Urothelium cell line (cell line): ENCODE measurements around the gene PPP2R1A.
"Not testable (repeated sequence)": the region's sequence is repeated elsewhere in the genome, so short reads cannot be mapped to it uniquely, and the experiment has no call there.

Source experiments
- DNase-seq: peaks from one replicate; pipeline ENCODE4 v3.0.0; 2011; ENCODE audit warnings: low spot score, mixed read lengths
- FAIRE-seq: peaks from 2 replicates; lab custom pipeline; 2011; peaks lifted over from hg19 to GRCh38; lab: Jason Lieb, UNC

PPP2R1A gene

GRCh38 chr19:52200044-52200443, 10.2 kb downstream of the PPP2R1A start:
- FAIRE-seq (no peak), DNase-seq (no peak)

GRCh38 chr19:52200755-52201391, 11.0 kb downstream of the PPP2R1A start:
- not testable (repeated sequence) for DNase-seq, FAIRE-seq

DNA sequence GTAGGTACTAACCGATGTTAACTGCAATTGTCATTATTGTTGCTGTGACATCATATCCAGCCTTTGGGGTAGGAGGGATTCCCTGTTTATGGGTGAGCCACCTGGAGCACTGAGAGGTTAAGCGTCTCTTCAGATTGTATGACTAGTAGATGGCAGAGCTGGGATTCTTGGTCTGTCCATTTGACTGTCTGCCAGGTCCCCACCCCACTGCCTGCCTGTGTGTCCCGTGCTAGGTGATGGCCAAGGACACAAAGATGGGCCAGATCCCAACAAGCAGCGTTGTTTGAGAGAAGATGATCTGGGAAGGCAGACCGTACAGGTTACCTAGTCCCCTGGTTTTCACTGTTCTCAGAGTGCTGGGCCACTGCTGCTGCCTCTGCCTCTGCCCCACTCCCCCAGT, 16.6 kb downstream of the PPP2R1A start:
- FAIRE-seq (no peak), DNase-seq (no peak)

DNA sequence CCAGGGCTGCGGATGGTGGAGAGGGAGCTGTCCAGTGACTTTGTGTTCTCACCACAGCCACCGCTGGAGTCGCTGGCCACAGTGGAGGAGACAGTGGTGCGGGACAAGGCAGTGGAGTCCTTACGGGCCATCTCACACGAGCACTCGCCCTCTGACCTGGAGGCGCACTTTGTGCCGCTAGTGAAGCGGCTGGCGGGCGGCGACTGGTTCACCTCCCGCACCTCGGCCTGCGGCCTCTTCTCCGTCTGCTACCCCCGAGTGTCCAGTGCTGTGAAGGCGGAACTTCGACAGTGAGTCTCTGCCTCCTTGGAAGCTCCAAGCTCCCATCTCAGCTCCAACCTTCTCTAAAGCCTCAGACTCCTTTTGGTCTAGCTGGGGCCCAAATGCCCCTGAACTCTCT, 21.4 kb downstream of the PPP2R1A start:
- FAIRE-seq (no peak), DNase-seq (no peak)

DNA sequence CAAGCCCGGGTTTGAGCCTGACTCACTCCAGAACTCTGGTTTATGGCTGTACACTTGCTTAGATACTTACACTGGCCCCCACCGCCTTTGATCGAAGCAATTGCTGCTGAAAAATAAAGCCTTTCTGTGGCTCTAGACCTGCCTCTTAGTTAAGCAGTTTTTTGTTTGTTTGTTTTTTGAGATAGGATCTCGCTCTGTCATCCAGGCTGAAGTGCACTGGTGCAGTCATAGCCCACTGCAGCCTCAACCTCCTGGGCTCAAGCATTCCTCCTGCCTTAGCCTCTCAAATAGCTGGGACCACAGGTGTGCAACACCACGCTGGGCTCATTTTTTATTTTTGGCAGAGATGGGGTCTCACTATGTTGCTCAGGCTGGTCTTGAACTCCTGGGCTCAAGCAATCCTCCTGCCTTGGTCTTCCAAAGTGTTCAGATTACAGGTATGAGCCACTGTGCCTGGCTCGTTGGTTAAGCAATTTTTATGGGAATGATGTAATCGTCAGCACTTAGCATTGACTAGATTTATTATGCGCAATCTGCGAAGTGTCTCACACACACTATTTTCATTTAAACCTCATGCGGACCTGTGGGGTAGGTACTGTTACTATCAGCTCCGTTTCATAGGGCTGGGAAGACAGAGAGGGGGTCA, 22.2 kb downstream of the PPP2R1A start:
- FAIRE-seq (no peak), DNase-seq (no peak)

GRCh38 chr19:52212572-52213255, 22.9 kb downstream of the PPP2R1A start:
- no peak for DNase-seq
- no peak for FAIRE-seq

- no peak for FAIRE-seq
- no peak for DNase-seq
Observed at GRCh38 chr19:52214241-52214640, 24.4 kb downstream of the PPP2R1A start.

GRCh38 chr19:52216401-52216800, 26.5 kb downstream of the PPP2R1A start:
- no peak for FAIRE-seq

DNA sequence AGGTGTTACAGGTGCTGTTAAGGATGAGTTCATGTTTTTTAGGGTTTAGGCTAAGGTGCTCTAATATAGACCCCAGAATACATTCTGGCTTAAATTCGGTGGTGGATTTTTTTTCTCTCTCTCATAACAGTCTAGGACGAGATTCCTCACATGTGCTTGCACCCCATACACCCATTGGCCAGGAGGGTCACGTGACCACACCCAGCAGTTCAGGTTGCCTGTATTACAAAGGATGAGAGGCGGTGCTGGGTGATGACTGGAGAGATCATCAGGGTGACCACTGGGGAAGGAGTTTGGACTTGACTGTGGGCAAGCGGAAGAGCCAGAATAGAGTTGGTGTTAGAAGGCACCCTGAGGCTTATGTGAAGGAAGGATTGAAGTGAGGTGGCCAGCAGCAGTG, 27.7 kb downstream of the PPP2R1A start:
- DNase-seq = no peak
- no peak for FAIRE-seq

More at GRCh38 chr19:52216401-52216800, 26.5 kb downstream of the PPP2R1A start:
- no peak for DNase-seq

DNA sequence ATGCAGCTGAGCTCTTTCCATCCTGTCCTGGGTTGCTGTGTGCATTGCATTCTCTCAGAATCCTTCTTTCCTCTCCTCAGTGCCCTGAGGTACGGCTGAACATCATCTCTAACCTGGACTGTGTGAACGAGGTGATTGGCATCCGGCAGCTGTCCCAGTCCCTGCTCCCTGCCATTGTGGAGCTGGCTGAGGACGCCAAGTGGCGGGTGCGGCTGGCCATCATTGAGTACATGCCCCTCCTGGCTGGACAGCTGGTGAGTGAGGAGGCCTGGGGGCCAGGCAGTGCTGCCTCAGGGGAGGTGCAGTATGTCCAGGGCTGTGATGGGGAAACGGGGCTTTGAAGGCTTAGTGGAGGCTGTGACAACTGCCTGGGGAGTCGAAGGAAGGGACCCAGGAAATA, 29.8 kb downstream of the PPP2R1A start:
- FAIRE-seq = no peak
- DNase-seq = no peak

- FAIRE-seq (no peak), DNase-seq (no peak)
Observed at GRCh38 chr19:52221031-52221430, 31.2 kb downstream of the PPP2R1A start.

- no peak for FAIRE-seq
- no peak for DNase-seq
Observed at GRCh38 chr19:52221831-52222375, 32.1 kb downstream of the PPP2R1A start.

DNA sequence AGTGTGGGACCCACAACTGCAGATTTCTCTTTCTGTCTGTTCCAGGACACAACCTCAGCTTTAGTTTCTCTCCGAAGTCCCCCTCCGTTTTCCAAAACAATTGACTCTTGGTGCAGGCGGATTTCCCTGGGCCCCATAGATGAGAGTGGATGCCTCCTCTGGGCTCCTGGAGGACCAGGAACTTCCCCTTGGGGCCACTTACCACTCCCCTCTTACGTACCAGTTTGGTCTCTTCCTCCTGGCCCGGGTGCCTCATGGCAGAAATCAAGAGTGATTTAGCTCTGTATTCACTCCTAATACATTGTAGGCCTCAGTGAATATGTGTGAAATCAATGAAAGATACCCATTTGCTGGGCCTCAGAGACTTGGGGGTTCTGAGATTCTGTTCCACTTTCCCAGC, 34.4 kb downstream of the PPP2R1A start:
- FAIRE-seq (no peak), DNase-seq (no peak)

GRCh38 chr19:52226652-52227051, 36.8 kb downstream of the PPP2R1A start:
- FAIRE-seq (no peak), DNase-seq (no peak)

DNA sequence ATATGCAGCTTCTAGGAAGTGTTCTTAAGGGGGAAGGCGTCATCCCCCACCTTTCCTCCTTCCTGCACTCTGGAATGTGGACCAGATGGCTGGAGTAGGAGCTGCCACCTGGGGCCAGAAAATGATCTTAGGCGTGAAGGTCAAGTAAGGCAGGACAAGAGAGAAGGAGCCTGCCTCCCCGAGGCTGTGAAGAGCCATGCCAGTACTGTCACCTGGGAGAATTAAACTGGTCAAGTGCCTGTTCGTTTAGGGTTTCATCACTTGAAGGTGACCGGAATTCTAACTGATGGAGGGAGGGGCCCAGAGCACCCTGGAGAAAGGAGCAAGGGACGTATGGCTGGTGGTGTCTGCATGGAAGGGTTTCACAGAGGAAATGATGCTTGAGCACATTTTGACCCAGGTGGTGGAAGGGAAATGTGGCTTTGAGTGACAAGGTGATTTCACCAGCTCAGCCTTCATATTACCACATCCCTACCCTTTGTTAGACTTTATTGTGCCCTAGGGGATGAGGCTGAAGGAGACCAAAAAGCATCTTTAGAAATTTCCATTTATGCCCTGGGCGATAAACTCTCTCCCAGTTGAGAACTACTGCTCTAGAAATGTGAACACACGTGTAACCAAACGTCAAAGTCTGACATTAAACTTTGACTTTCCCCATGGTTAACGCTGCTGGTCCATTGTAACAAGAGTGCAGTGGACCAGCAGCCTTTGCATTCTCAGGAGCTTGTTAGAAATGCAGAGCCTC, 37.5 kb downstream of the PPP2R1A start:
- DNase-seq = no peak
- FAIRE-seq = no peak

- no peak for DNase-seq
- FAIRE-seq = no peak
Observed at GRCh38 chr19:52227980-52228379, 38.1 kb downstream of the PPP2R1A start.

DNA sequence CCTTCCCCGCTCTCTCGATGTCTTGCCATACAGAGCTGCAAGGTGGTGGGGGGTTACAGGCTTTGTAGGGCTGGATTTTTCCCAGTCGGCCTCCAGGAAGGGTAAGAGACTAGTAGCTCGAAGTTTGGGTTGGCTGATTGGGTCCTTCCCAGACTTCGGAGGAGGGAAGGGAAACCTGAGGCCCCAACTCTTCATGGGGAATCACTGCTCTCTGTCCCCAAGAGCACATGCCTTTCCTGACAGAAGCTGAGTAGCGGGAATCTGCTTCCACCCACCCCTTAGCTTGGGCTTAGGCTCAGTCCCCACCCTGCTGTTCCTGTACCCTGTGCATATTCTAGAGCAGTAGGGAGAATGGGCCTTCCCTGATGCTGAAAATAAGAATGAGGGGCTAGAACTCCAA, 39.7 kb downstream of the PPP2R1A start:
- DNase-seq = no peak
- FAIRE-seq = no peak

- DNase-seq (no peak), FAIRE-seq (no peak)
Observed at GRCh38 chr19:52230685-52231084, 40.8 kb downstream of the PPP2R1A start.

DNA sequence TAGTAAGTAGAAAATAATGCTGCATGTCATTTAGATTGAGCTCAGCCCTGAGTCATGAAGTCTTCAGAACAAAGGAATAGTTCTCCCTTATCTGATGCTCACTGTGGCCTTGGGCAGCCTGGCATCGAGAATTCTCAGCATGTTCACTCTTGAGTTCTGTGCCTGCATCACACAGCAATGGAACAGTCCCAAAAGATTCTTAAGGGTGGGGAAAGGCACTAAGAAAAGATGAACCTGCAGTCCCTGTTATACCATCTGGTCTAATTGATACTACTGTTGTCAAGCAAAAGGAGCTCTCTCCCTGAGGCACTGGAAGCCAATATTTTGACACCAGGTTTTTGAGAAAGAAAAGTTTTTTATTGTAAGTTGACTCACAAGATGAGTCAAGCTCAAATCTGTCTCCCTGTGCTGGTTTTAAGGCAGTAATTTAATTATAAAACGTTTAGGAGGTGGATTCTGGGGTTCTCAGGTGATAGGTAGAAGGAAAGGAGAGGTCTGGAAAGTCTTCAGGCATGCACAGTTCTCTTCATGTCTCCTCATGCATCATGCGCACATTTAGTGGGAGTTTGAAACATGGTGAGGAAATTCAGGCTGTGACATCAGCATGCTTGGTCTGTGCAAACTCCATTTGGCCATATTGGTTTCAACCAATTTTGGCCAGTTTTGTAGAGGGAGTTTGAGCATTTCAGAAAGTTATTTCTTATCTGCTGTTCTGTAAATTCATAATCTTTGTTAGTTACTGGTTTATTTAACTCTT, 41.5 kb downstream of the PPP2R1A start:
- FAIRE-seq = no peak

GRCh38 chr19:52234406-52234805, 44.6 kb downstream of the PPP2R1A start:
- FAIRE-seq (no peak), DNase-seq (no peak)

More for the DNA sequence above, 41.5 kb downstream of the PPP2R1A start:
- no peak for DNase-seq
